ENCODE data around the gene KCNH1. TPM values are rescaled to one million over a fixed set of nuclear protein-coding genes. Genes with fewer than 3 reads are reported as not detected.

The KCNH1 gene
- total RNA-seq, 1 experiment from 2014 or later = 2.4 TPM

DNA sequence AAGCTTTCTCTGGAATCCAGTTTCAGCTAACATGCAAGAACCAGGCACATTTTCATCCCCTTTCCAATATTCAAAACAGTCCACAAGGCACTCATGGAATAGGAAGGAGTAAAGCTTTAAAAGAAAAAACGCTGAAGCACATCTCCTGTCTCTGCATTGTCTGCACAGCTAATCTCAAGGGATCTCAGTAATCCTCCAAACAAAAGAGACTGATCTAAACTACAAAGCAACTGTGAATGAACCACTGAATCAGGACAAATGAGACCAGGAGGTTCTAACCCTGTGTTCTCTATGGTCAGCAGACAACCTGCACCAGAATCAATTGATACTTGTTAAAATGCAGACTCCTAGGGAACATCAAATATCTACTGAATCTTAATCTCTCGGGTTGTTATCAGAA lies 406.2 kb downstream of the KCNH1 start:
- no peak for DNase-seq (ENCODE audit: low read depth)

DNA sequence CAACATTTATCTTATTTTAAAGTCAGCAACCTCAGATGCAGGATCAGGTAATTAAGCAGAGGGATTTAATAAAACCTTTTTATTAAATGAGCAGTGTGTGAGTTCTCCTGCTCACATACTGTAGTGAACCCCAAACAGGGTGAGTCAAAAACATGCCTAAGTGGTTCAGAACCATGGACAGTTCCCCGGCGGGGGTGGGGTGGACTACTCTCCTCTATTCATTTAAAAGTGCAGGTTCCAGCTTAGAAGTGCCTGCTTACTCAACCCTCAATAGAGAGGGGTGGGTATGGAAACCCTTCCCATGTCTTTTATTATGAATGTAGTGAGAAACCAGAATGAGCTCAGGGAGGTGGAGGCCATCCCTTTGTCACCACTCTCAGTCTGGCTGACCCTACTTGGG lies 407.3 kb downstream of the KCNH1 start:
- no peak for DNase-seq (ENCODE audit: low read depth)

DNA sequence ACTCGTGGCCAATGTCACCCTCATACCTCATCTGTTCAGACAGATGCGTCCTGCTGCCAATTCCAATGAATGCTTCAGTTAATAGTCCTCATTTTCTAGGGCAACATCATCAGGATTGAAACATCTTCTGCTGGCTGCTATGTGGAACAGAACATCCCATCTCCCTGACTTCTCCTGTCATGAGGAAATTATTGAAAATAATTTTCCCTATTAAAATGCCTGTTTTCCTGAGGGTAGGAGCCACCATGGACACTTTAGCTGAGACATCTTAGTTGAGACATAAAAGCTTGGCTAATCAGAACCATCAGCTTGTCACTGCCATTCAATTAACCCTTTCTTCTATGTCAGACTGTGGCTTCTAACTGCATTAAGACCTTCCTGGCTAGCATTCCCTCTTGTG lies 409.2 kb downstream of the KCNH1 start:
- no peak for DNase-seq (ENCODE audit: low read depth)

DNA sequence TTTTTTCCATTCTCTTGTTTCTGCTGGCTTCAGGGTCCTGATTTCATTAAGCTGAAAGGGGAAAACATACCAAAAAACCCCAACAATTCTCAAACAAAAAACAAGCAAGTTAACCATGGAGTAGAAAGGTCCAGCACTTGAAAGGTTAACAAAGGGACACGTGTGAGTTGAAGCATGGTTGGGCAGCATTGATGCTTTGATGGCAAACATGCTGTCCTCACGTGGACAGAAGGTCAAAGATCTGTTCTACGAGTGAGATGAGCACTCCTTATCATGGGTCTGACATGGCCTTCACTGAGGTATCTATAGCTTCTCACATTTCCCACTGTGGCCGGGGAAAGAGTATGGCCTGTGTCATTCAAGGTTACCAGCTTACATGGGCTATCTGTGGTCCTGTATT lies 410.3 kb downstream of the KCNH1 start:
- DNase-seq (ENCODE audit: low read depth) = no peak

DNA sequence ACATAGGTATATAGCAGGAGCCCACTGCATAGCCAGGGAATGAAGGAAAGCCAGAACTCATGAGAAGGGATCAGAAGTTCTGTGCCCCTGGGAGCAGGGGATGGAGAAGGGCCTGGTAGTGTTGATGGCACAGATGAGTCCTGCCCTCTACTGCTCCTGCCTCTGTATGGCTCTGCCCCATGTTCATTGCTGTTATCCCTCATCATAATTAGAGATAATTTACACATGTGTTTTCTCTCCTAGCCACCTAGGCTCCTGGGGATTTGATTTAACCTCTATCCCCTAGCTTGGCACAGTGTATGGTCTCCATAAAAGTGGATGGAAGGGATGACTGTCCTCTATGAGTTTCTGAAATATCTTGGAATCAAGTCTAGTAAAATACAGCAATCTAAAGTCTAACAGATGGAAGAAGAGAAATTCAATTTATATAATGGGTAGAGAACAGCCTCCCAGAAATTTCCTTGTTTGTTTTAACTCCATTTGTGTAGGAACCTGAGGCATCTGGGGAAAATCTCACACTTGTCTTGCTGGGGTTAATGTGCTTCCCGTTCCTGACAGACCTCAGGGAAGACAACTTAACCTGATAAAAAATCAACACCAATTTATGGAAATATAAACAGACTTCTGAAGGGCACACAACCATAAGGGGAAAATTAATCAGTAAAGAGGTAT lies 411.4 kb downstream of the KCNH1 start:
- DNase-seq (ENCODE audit: low read depth) = no peak

DNA sequence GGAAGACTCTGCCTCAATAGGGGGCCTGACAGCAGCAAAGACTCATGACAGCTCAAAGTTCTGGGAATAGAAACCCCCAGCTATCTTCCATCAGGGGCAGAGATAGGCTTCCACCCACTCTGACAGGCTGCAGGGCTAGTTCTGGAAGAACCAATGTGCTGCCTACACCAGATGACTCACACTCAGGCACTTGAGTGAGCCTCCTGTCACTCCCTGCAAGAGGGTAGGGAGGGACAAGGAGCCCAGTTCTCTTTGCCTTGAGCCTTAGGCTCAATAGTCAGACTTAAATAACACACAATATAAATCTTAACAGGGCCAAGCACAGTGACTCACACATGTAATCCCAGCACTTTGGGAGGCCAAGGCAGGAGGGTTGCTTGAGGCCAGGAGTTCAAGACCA lies 418.9 kb downstream of the KCNH1 start:
- peak; percentile 66 for DNase-seq (ENCODE audit: low read depth)

DNA sequence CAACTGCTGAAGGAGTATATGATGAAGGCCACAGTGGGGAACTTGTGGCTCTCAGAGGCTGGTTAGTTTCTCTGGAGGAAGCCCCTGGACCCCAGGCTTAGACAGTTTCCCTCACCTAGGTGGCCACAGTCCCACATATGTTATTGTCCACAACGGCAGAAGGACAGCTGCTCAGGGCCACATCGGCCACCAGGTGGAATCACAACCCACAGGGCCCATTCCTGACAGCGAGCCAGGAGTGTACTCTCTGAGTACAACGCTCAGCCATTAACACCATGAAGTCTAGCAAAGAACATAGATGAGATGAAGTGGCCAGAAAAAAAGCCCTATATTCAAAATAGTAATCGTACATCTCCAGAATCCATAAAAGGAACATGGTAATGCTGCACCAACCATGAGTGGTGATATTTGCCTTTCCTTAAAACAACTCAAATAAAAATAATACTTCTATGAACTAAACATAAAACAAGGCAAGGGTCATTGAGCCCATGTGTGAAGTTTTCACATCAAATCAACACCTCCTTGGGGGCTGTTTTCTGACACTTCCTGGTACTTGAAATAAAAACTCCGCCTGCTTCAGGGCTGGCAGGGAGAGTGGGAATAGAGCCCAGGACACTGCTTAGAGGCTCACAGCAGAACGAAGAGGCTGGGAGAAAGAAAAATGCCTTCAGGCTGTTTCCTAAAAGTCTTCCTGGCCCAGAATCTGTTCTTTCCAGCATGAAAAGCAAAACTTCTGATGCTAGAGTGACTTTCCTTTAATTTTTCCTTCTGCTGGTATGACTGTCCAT lies 421.9 kb downstream of the KCNH1 start:
- no peak for DNase-seq (ENCODE audit: low read depth)

DNA sequence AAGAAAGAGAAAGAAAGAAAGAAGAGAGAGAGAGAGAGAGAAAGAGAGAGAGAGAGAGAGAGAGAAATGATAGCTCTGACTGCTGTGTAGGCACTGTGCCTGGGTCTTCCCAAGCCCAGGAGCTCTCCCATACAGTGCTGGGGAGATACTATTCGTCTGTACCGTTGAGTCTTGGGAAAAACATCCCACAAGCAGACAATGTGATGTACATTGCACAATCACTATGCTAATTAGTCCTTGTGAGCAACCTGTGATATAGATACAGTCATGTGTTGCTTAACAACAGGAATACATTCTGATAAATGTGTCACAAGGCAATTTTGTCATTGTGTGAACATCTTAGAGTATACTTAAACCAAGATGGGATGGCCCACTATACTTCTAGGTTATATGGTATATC lies 424.2 kb downstream of the KCNH1 start:
- peak; percentile 19 for DNase-seq (ENCODE audit: low read depth)

DNA sequence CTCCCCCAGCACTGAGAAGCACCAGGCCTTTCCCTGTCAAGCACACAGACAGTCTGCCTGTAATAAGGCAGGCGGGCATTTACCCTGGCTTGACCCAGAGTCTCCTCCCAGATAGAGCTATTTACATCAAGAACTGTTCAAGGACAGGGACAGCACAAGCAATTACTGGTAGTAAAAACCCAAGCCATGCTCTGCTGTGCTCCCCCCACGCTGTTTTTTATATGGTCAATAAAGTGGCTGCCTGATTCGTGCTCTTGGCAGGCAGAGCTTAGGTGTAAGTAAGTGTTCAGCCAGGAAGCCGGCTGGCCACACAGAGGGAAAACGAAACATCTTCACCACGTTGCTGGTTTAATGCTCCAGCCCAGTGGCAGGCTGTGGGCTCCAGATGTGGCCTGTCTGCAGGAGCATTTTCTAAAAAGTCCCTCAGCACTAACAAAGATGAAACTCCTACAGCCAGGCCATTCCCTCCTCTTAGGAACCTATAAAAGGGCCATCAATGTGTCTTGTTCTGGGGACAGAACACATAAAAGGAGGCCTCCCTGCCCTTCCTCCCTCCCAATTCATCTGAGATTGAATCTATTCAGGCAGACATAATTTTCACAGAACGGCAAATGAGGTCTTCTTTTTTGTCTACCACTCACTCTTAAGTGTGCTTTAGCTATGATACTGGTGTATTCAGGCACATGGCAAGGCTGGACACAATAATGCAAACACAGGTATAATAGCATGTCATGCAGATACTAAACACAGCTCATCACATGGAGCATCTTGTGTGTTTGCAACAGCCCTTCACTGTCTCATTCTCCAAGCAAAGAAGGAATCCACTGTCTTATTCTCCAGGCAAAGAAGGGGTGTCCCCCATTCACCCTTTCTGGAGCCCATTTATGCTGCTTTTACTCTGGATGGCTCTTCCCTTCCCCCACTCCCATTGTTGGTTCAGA lies 426.4 kb downstream of the KCNH1 start:
- no peak for DNase-seq (ENCODE audit: low read depth)

DNA sequence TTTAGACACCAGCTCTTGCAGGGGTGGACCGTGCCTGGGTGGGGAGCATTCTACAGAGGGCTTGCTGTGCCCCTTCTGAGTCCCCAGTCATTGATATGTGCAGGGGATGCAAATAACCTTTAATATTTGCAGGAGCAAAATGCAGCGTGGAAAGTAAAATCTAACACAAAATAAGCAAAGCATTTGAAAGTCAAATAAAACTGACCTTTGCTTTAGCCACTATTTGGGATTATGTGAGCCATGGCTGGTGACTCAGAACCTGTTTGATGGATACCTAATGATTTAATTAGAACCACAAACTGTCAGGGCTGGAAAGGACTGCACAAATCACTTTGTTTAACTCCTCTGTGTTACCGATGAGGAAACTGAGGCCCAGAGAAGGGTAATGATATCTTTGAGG lies 427.7 kb downstream of the KCNH1 start:
- no peak for DNase-seq (ENCODE audit: low read depth)

DNA sequence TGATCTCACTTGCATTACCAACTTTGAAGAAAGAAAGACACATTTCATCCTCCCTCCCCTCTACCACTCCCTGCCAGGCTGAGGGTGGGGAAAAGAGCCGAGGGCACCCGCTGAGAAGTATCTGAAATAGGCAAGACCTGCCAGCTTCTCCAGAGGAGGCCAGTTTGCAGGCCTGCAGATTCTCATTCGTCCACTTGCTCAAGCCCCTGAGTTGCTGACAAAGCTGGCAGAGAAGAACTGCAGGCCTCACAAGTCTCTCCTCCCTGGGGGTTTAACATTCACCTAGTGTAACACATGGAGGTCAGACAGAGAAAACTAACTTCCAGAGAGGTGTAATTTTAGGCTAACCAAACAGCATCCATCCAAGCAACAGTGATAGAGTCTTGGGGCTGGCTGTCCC lies 428.9 kb downstream of the KCNH1 start:
- no peak for DNase-seq (ENCODE audit: low read depth)

DNA sequence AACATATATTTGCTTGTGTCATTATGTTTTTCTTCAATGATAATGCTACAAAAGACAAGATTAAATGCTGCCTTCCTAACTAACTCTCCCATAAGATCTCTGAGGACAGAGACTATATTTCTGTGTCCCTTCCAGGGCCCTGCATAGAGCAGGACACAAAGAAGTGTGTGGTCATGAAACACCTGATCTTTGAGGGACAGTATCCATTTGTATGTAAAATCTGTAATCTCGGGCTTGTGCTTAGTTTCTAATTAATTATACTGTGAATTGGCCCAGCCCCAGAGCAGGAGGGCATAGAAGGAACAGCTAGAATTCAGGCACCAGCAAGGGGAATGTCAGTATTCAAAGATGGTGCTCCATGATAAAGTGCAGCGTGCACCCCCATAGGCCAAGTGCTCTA lies 430.4 kb downstream of the KCNH1 start:
- no peak for DNase-seq (ENCODE audit: low read depth)

DNA sequence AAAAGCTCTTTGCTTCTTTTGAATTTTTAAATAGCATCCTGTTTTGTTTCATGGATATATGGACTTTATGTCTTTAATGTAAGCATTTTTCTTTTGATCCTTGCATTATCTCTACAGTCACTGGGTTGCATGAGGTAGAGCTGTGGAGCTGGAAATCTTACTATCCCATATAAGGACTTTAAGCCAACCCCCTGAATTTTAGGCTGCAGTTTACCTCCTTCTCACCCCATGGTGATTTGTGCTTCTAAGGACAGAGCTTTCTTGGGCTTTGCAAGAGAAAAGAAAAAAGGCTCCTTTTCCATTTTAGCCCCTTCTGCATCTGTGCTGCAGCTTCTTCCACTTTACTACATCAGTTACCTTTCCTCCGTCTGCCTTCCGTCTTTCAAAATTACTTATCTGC lies 431.4 kb downstream of the KCNH1 start:
- no peak for DNase-seq (ENCODE audit: low read depth)

DNA sequence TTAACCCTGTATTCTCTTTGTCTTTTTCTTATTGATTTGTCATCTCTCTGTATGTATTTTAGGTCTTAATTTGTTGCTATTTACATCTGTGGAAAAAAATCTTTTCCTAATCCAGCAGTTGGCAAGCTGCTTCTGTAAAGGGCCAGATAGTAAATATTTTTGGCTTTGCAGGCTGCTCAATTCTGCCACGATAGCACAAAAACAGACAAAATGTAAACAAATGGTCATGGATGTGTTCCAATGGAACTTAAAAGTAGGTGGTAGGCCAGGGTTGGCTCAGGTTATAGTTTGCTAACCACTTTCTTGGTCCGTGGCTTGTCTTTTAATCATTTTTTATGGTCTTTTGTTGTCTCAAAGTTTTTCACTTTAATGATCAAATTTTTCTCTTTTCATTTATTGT lies 433.4 kb downstream of the KCNH1 start:
- no peak for DNase-seq (ENCODE audit: low read depth)

DNA sequence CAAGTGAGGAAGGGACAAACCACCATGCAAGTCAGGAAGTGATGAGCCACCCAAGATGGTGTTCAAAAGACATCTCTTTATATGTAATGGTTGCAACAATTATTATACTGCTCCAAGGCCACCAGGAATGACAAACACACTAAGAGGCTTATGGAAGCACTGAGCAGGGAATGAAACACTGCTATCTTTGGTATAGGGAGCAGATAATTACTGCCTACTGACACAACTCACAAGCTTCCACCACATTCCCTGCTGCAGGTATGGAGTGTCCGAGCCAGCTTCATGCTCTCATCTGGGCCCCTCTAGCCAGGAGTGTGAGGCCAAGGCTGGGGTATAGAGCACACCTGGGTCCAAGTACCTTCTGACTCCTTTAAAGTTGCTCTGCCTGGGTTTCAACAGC lies 433.9 kb downstream of the KCNH1 start:
- no peak for DNase-seq (ENCODE audit: low read depth)

DNA sequence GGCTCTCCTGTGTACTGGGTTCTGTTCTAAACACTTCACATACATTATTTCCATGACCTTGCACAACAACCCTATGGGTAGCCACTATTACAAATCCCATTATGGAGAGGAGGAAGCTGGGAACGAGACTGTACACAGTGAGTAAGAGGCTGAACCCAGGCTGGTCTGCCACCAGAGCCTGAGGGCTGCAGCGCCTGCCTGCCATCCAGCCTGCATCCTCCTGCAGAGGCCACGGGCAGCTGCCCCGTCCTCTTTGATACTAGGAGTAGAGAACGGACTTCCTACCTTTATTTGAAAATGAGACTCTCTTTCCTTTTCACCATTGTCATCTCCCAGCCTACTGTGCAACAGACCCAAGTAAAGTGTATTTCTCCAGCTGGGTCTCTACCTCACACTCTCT lies 435.3 kb downstream of the KCNH1 start:
- DNase-seq (ENCODE audit: low read depth) = no peak

DNA sequence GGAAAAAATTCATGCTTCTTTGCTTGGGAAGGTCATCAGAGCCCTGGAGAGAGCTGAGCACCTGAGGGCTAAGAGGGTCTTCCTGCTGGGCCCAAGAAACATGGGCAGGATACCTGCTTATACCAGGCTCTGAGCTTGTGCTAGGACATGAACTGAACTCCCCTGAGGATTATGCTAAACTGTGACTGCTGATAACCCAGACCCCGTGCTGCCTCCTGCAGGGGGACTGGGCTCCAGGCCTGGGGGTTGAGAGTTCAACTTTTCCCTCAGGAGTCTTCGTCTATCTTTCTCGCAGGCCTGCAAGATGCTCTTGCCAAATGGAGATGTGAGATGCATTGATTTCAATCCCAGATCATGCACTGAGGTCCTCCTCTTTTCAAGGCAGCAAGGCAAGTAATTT lies 436.8 kb downstream of the KCNH1 start:
- DNase-seq (ENCODE audit: low read depth) = no peak

DNA sequence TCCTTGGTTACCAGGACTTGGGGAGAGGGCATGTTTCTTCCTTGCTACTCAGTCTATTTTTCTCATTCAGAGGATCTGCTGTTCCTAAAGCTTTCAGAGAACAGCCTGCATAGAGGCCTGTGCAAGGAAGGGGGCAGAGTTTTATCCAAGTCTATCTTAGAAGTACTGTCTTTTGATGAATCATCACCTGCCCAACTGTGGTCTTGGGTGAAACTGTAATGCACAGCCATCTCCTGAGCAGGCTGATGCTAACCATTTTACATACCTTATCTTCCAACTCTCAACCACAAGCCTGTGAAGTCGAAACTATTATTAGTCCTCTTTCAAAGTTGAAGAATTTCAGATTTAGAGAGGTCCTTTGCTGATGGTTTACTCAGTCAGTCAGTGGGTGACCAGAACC lies 437.2 kb downstream of the KCNH1 start:
- peak; percentile 68 for DNase-seq (ENCODE audit: low read depth)

DNA sequence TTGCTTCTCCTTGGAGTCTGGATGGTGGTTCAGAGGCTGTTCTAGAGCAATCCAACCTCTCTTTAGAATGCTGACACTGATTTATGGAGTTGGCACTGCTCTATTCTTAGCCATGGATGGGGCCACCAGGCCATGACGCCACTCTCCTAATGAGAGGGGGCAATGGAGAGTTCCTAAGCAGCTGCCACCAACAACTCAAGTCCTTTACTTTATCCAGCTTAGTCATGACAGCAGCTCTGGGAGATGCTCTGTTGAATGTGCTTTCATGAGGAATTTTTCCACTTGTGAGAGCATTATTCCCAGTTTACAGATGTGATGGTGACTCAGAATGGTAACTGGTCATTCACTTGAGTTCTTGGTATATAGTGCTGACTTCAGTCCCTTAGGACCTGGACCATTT lies 438.9 kb downstream of the KCNH1 start:
- DNase-seq (ENCODE audit: low read depth) = peak; percentile 42

DNA sequence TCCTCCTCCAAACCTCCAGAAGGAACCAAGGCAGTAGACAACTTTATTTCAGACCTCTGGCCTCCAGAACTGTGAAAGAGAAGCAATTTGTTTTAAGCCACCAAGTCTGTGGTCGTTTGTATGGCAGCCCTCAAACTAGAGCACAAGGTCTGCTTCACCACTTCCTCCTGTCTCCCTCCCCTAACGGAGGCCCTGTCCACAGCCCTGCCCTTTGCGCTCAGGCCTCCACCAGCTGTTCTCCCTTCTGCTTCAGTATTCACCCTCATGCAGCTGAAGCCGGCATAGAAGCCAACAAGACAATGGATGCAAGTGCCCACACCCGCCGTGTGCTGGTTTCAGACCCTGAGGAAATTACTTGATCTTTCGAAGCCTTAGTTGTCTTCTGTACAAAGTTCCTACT lies 441.2 kb downstream of the KCNH1 start:
- DNase-seq (ENCODE audit: low read depth) = no peak

DNA sequence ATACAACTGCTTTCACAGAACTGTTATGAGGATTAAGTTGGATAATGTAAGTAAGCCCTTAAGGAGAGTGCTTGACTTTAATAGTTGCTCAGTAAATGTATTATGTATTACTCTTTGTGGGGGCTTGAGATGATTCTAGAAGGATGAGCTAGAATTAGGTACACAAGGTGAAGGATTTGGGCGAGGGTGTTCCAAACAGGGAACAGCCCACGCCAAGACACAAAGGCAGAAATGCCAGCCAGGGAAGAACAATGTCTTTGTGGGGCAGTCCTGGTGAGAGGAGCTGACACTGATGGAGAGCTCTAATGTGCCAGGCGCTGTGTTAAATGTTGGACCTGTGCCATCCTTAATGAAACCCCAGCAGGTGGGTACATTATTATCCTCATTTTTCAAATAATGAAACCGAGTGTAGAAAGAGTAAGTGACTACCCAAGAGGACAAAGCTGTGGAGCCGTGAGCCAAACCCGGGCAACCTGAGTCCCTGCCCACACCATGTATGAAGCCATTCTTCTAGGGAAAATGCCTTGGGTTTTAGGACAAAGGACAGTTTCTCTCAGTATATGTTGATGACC lies 442.8 kb downstream of the KCNH1 start:
- no peak for DNase-seq (ENCODE audit: low read depth)

DNA sequence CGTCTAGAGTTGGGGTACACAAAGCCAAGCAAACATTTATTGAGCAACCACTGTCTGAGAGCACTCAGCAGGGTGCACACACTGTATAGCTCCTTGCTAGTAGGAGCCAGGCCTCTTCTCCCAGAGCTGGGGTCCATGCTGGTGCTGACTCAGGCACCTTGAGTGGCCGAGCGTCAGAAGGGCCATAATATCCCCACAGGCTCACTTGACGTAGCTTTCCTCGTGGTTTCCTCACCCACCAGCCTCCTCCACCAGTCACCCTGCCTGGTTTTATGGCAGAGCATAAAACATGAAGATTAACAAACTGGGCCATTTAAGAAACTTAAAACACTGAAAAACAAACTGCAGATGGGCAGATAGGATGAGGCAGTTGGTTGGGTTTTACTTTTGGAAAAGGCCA lies 443.7 kb downstream of the KCNH1 start:
- no peak for DNase-seq (ENCODE audit: low read depth)

Measured in HT1080 (cell line).